Measurements from ENCODE around the gene NUDT1.

The NUDT1 gene

DNA sequence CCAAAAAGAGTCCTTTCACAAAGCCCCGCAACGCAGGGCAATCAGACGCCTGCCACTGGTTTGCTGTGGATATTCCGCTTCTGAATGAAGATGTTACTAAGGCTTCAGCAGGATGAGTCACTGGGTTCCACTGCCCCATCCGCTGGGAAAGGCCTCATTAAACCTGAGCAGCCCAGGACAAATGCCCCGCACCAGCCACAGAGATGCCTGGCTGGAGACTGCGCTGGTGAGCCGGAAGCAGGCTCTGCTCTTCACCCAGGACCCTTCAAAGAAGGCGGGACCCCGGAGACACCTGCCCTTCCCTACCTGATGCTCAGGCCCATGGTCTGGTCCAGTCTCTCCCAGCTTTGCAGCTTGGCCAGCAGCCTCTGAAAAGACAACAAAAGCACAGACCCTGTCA, 29.1 kb upstream of the NUDT1 start:
- Histone ChIP-seq H3K27ac (no peak overlapping the region), H3K36me3 (replicated peaks) (peaks cover 65% of the 10 kb centered on the region), H3K27me3 (replicated peaks) (no peaks in the 10 kb centered on the region), H3K4me3 (ENCODE audit: low read depth, low read length) (no peak overlapping the region)
- no peak for DNase-seq
- in situ Hi-C loops (cut with HindIII; ENCODE audit: low pct_ligation_motif_present, low sequenced_read_pairs), result no loop called here
- TF ChIP-seq CTCF (IDR thresholded peaks at IDR 0.05; ENCODE audit: low read depth, low read length, missing control alignments), result no peak

- Histone ChIP-seq H3K27ac (no peak overlapping the region), H3K36me3 (replicated peaks) (peaks cover 63% of the 10 kb centered on the region), H3K4me3 (ENCODE audit: low read depth, low read length) (no peak overlapping the region), H3K27me3 (replicated peaks) (no peaks in the 10 kb centered on the region)
- TF ChIP-seq CTCF (IDR thresholded peaks at IDR 0.05; ENCODE audit: low read depth, low read length, missing control alignments), result no peak
- DNase-seq, result no peak
- in situ Hi-C loops (cut with HindIII; ENCODE audit: low pct_ligation_motif_present, low sequenced_read_pairs), result no loop called here
These were observed 28.3 kb upstream of the NUDT1 start for GRCh38 chr7:2213551-2214215.

DNA sequence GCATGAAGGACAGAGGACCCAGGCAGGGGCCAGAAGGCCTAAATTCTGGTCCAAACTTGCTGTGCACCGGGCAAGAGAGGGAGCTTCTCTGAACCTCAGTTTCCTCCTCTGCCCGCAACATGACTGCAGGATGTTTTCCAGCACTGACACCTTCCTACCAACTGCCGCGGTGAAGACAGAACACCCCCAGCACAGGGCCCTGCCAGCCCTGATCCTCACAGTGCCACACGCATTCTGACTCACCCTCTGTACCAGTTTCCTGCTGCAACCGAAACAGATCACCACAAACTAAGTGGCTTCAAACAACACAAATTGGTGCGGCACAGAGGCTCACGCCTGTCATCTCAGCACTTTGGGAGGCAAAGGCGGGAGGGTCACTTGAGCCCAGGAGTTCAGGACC, 27.4 kb upstream of the NUDT1 start:
- DNase-seq, result no peak
- TF ChIP-seq CTCF (IDR thresholded peaks at IDR 0.05; ENCODE audit: low read depth, low read length, missing control alignments), result no peak
- Histone ChIP-seq H3K4me3 (ENCODE audit: low read depth, low read length) (no peak overlapping the region), H3K27ac (no peak overlapping the region), H3K27me3 (replicated peaks) (no peaks in the 10 kb centered on the region), H3K36me3 (replicated peaks) (peaks cover 63% of the 10 kb centered on the region)
- in situ Hi-C loops (cut with HindIII; ENCODE audit: low pct_ligation_motif_present, low sequenced_read_pairs), result no loop called here

- H3K4me3 ChIP-seq (ENCODE audit: low read depth, low read length), result no peak overlapping the region
- in situ Hi-C loops (cut with HindIII; ENCODE audit: low pct_ligation_motif_present, low sequenced_read_pairs), result no loop called here
- H3K27me3 ChIP-seq (replicated peaks), result no peaks in the 10 kb centered on the region
- TF ChIP-seq CTCF (IDR thresholded peaks at IDR 0.05; ENCODE audit: low read depth, low read length, missing control alignments), result no peak
- no peak overlapping the region for H3K27ac ChIP-seq
- peaks cover 63% of the 10 kb centered on the region for H3K36me3 ChIP-seq (replicated peaks)
- no peak for DNase-seq
These were observed 26.2 kb upstream of the NUDT1 start for GRCh38 chr7:2215851-2216250.

DNA sequence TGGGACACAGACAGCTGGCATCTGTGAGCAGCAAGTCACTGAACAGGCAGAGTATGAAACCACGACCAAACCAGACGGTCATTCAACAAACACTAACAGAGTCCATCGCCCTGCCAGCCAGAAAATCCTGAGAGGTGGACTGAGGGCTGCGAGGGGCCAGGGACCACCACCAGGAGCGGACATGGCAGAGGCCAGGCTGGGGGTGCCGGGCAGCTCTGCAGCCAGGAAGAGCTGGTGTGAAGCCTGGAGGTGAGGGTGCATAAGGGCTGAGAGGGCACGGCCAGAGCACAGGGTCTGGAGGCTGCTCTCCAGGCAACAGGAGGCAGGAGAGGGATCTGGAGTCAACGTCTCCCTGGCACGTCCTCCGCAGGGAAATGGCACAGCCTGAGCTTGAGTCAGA, 24.8 kb upstream of the NUDT1 start:
- Histone ChIP-seq H3K27me3 (replicated peaks) (no peaks in the 10 kb centered on the region), H3K4me3 (ENCODE audit: low read depth, low read length) (no peak overlapping the region), H3K36me3 (replicated peaks) (peaks cover 51% of the 10 kb centered on the region), H3K27ac (no peak overlapping the region)
- in situ Hi-C loops (cut with HindIII; ENCODE audit: low pct_ligation_motif_present, low sequenced_read_pairs), result no loop called here
- DNase-seq, result no peak
- no peak for TF ChIP-seq CTCF (IDR thresholded peaks at IDR 0.05; ENCODE audit: low read depth, low read length, missing control alignments)
